ENCODE data around the gene CFDP1.

Gene CFDP1

DNA sequence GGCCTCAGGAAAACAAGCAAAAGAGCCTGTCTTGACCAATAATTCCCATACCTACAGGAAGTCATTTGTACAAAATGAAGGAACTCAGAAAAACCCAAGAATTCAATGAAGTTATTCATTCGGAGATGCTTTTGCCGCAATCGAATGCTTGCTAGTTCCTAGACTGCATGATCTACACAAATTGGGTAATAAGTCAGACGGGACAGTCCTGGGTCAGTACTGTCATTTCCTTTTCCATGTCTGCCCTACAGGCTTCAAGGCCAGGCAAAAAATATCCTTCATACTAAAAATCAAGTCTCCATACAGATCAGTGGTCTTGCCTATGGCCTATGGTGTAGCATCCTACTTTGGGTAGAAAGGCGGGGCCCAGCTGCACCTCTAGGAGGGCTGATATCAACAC is 71.4 kb downstream of the CFDP1 start:
- TF ChIP-seq, protein P1, sequence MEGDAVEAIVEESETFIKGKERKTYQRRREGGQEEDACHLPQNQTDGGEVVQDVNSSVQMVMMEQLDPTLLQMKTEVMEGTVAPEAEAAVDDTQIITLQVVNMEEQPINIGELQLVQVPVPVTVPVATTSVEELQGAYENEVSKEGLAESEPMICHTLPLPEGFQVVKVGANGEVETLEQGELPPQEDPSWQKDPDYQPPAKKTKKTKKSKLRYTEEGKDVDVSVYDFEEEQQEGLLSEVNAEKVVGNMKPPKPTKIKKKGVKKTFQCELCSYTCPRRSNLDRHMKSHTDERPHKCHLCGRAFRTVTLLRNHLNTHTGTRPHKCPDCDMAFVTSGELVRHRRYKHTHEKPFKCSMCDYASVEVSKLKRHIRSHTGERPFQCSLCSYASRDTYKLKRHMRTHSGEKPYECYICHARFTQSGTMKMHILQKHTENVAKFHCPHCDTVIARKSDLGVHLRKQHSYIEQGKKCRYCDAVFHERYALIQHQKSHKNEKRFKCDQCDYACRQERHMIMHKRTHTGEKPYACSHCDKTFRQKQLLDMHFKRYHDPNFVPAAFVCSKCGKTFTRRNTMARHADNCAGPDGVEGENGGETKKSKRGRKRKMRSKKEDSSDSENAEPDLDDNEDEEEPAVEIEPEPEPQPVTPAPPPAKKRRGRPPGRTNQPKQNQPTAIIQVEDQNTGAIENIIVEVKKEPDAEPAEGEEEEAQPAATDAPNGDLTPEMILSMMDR (IDR thresholded peaks at IDR 0.05; ENCODE audit: borderline replicate concordance, control extremely low read depth, extremely low read depth, insufficient read depth, missing control alignments): no peak
- in situ Hi-C loops (cut with MboI; ENCODE audit: low sequenced_read_pairs, unreplicated experiment): no loop called here
- DNase-seq (ENCODE audit: low spot score): no peak

DNA sequence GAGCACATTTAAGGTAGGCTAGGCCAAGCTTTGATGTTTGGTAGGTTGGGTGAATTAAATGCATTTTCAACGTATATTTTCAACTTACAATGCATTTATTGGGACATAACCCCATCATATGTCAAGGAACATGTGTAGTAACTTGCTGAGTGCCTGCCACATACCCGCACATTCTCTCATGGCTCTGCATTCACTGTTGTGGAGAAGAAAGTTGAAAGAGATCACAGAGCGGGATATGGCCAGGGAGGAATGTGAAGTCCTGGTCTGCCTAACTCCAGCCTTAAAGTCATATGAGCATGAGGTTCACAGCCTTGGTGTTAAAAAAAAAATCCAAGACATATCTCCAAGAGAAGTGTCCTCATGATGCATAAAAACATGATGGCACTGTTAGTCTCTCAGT is 79.1 kb downstream of the CFDP1 start:
- in situ Hi-C loops (cut with MboI; ENCODE audit: low sequenced_read_pairs, unreplicated experiment): no loop called here
- TF ChIP-seq, protein P1 (IDR thresholded peaks at IDR 0.05; ENCODE audit: borderline replicate concordance, control extremely low read depth, extremely low read depth, insufficient read depth, missing control alignments): no peak
- DNase-seq (ENCODE audit: low spot score): no peak

DNA sequence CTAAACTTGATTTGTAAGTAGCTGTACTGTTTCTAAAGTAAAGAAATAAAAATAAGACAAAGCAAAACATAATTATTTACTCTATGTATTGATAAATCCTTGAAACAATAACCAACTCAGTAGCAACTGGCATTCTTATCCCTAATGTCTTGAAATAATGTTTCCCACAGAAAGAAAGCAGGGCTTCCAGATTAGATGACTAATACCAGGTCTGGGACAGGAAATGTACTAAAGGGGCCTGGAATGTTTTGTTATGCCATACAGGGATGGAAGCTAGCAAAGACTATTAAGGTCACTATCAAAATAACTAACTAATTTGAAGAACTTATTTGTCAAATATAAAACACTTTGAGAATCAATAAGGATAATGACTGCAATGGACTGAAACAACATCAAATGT is 82.1 kb downstream of the CFDP1 start:
- TF ChIP-seq, protein P1 (IDR thresholded peaks at IDR 0.05; ENCODE audit: borderline replicate concordance, control extremely low read depth, extremely low read depth, insufficient read depth, missing control alignments): no peak
- in situ Hi-C loops (cut with MboI; ENCODE audit: low sequenced_read_pairs, unreplicated experiment): no loop called here
- no peak for DNase-seq (ENCODE audit: low spot score)

DNA sequence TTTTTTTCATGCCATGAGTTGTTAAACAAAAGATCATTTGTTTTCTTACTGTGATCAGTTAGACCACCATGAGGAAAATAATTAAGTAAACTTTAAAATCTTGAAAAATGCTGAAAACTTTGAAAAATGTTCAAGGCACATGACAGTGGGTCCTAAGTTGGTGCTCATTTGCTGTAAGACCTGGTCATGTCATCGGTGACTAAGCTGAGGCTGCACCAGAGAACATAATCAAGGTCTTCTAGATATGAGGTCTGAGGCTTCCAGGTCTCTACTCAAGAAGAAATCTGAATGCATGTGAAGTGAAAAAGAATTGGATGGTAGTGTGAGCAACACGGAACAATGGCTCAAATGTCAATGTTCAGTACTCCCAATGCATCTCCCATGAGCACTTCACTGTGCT is 87.6 kb downstream of the CFDP1 start:
- TF ChIP-seq, protein P1 (IDR thresholded peaks at IDR 0.05; ENCODE audit: borderline replicate concordance, control extremely low read depth, extremely low read depth, insufficient read depth, missing control alignments): no peak
- in situ Hi-C loops (cut with MboI; ENCODE audit: low sequenced_read_pairs, unreplicated experiment): no loop called here
- DNase-seq (ENCODE audit: low spot score): no peak

DNA sequence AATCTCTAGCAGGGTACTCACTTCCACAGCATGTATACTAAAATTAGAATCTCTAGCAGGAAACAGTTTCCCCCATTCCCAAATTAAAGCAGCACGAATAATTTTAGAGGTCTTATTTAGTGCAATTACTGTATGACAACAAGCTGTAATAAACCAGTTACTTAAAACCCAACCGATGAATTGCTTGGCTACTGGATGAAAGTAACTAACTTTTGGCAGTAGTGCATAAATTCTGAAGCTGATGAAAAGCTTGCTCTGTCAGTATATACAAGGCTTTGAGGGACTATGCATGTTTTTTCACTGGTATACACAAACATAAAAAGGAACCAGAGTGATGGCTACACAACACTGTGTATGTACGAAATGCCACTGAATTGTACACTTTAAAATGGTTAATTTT is 89.4 kb downstream of the CFDP1 start:
- no peak for DNase-seq (ENCODE audit: low spot score)
- in situ Hi-C loops (cut with MboI; ENCODE audit: low sequenced_read_pairs, unreplicated experiment): no loop called here
- TF ChIP-seq, protein P1 (IDR thresholded peaks at IDR 0.05; ENCODE audit: borderline replicate concordance, control extremely low read depth, extremely low read depth, insufficient read depth, missing control alignments): no peak

DNA sequence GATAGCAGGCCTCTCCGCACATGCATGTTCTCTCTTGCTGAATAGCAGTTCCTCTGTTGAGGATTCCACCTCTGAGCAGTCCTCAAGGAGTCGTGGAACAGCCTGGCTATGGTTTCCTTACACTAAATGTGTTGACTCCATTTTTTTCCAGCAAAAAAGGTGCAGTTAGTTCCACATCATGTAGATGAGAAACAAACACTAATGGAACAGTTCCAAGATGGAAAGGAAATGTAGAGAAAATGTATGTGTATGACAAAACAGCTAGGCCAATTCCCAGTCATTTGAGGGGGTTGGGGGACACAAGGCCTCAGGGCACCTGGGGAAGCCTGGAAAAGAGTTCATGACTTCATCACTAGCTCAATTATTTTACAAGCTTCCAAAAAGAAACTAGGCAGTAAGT is 90.0 kb downstream of the CFDP1 start:
- in situ Hi-C loops (cut with MboI; ENCODE audit: low sequenced_read_pairs, unreplicated experiment): no loop called here
- no peak for DNase-seq (ENCODE audit: low spot score)
- TF ChIP-seq, protein P1 (IDR thresholded peaks at IDR 0.05; ENCODE audit: borderline replicate concordance, control extremely low read depth, extremely low read depth, insufficient read depth, missing control alignments): no peak

DNA sequence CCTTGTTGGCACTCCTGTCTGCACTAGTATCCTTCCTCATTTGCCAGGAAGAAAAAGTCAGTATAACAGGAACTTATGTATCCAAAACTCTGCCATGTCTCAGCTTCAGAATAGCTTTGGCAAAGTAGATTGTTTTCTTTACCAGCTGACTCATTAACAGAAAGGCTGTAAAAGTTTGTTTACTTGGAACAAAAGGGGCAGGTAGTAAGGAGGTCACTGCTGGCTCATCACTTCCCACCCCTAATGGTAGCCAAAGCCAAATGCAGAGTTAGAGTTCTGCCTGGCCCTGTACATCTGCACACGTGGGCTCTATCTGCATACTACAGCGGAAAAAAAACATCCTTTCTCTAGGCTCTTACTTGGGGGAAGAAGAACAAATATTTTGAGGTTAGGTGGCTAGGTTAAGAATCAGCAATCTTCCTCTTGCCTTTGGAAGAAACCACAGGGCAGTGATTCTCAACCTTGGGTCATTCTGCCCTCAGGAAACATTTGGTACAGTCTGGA is 90.9 kb downstream of the CFDP1 start:
- TF ChIP-seq, protein P1 (IDR thresholded peaks at IDR 0.05; ENCODE audit: borderline replicate concordance, control extremely low read depth, extremely low read depth, insufficient read depth, missing control alignments): no peak
- DNase-seq (ENCODE audit: low spot score): no peak

More for the DNA sequence above, 90.9 kb downstream of the CFDP1 start:
- in situ Hi-C loops (cut with MboI; ENCODE audit: low sequenced_read_pairs, unreplicated experiment): no loop called here
